HL-60 (cell line): ENCODE data around the gene CCDC51.

ENCODE experiments used
- DNase-seq, 2 experiments: peaks; one replicate each; pipeline ENCODE4 v3.0.0-alpha.2; 2010 to 2020; ENCODE audit warnings: low read depth in 1 of 2, low spot score in 1 of 2
- H3K27ac ChIP-seq: fragments of 250-450 bp; sonication (Bioruptor Pico); replicated peaks from 2 replicates; pipeline ENCODE4 v1.5.1; 2020; ENCODE audit warnings: mild to moderate bottlenecking, moderate library complexity
- H3K27me3 ChIP-seq: fragments of 250-450 bp; sonication (Bioruptor Pico); 2 replicates; pipeline ENCODE4 v1.5.1; 2021; ENCODE audit warnings: mild to moderate bottlenecking, moderate library complexity; ENCODE audit not compliant: insufficient read depth, poor library complexity, severe bottlenecking
- H3K4me3 ChIP-seq: replicated peaks from 2 replicates; pipeline ENCODE4 v1.5.1; 2011; ENCODE audit warnings: mild to moderate bottlenecking, control low read depth, low read length; ENCODE audit not compliant: insufficient read depth
- CTCF ChIP-seq: IDR thresholded peaks from one replicate; pipeline ENCODE4 v1.5.1; 2011; ENCODE audit warnings: low read length, control low read depth, inconsistent platforms; ENCODE audit not compliant: insufficient read depth
- GABPA ChIP-seq: IDR thresholded peaks from 2 replicates; pipeline ENCODE4 v1.6.1; 2012; ENCODE audit warnings: low read depth
- POLR2AphosphoS5 ChIP-seq: IDR thresholded peaks from 2 replicates; pipeline ENCODE4 v1.6.1; 2012; ENCODE audit warnings: low read depth
- SPI1 ChIP-seq: IDR thresholded peaks from 2 replicates; pipeline ENCODE4 v1.6.1; 2012; ENCODE audit warnings: low read depth, mild to moderate bottlenecking, borderline replicate concordance
- TF ChIP-seq, protein P1 (sequence below): IDR thresholded peaks from 2 replicates; pipeline ENCODE4 v1.6.1; 2012; ENCODE audit warnings: low read depth; ENCODE audit not compliant: insufficient replicate concordance

Gene CCDC51

GRCh38 chr3:48429960-48430707 is 9.8 kb downstream of the CCDC51 start, which contains the start of gene PLXNB1:
Gene PLXNB1 (minus strand): TSS chr3:48430086. CDS start chr3:48424611, 5,475 bp downstream.
- Histone ChIP-seq H3K27ac (no peak within 1 kb of the TSS), H3K27me3 (peaks cover 2% of the 10 kb centered on the region), H3K4me3 (peak within 1 kb of the TSS; percentile 48)
- TF ChIP-seq SPI1 (no peak), GABPA (no peak), CTCF (no peak), POLR2AphosphoS5 (no peak)
- TF ChIP-seq, protein P1, sequence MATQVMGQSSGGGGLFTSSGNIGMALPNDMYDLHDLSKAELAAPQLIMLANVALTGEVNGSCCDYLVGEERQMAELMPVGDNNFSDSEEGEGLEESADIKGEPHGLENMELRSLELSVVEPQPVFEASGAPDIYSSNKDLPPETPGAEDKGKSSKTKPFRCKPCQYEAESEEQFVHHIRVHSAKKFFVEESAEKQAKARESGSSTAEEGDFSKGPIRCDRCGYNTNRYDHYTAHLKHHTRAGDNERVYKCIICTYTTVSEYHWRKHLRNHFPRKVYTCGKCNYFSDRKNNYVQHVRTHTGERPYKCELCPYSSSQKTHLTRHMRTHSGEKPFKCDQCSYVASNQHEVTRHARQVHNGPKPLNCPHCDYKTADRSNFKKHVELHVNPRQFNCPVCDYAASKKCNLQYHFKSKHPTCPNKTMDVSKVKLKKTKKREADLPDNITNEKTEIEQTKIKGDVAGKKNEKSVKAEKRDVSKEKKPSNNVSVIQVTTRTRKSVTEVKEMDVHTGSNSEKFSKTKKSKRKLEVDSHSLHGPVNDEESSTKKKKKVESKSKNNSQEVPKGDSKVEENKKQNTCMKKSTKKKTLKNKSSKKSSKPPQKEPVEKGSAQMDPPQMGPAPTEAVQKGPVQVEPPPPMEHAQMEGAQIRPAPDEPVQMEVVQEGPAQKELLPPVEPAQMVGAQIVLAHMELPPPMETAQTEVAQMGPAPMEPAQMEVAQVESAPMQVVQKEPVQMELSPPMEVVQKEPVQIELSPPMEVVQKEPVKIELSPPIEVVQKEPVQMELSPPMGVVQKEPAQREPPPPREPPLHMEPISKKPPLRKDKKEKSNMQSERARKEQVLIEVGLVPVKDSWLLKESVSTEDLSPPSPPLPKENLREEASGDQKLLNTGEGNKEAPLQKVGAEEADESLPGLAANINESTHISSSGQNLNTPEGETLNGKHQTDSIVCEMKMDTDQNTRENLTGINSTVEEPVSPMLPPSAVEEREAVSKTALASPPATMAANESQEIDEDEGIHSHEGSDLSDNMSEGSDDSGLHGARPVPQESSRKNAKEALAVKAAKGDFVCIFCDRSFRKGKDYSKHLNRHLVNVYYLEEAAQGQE: no peak
- DNase-seq: no peak

DNA sequence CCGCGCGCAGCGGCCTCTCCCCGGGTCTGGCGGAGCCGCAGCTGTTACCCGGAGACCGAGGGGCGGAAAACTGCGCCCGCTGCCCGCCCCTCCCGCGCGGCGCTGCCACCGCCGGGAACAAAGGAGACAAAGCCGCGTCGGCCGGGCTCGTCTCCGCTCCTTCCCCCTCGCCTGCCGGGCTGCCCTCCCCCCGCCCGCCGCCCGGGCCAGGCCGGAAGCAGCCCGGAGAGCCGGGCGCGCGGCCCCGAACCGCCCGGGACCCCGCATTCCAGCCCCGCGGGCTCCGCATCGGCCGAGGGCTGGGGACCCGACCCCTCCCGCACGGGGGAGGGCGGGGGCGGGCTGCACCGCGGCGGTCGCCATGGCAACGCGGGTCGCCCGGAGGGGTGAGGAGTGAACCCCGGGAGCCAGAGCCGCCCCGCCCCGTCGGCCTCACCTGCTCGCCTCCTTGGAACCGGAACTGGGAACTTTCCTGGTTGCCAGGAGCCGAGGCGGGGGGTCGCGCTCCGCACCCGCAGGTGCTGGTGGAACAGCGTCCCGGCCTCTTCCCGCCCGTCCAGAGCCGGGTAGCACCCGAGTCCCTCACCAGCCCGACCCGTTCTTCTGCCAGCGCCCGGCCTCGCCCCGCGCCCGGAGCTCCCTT is 10.5 kb downstream of the CCDC51 start:
- Histone ChIP-seq H3K27me3 (peaks cover 2% of the 10 kb centered on the region), H3K27ac (no peak overlapping the region), H3K4me3 (peak overlapping the region; percentile 48)
- peak; percentile 16 to 35 for DNase-seq
- TF ChIP-seq, protein P1: no peak
- TF ChIP-seq GABPA (no peak), POLR2AphosphoS5 (no peak), CTCF (no peak), SPI1 (no peak)

DNA sequence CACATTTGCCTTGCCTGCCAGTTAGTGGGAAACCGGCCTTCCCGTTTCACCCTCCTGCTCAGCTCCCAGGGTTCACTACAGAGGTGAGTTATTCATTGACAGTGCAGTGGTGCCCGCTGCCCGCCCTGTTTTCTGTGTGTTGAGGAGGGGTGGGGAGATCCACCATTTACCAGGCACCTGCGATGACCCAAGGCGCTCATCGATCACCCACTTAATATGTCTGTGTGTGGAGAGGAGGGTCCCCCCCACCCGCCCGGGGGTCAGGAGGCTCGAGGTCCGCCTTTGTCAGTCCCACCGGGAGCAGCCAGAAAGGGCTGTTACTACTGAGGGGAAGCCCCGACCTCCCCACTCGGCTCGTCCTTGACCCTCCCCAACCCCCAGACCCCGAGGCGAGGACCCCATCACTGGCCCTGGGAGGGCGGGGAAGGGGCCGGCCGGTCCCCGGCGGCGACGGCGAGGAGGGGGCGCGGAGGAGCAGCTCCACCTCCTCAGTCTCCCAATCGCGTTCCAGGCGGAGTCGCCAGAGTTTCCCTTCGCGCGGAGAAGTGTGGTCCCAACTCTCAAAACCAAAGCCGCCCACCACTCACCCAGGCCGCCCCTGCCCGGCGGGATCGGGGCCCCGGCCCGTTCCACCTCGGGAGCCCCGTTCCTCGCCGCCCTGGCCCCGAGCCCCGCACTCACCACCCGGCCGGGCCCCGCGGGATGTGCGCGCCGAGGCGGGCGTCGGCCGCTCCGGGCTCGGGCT is 11.2 kb downstream of the CCDC51 start:
- no peak overlapping the region for H3K27ac ChIP-seq
- H3K4me3 ChIP-seq: peak overlapping the region; percentile 48
- DNase-seq: no peak
- H3K27me3 ChIP-seq: peaks cover 2% of the 10 kb centered on the region
- TF ChIP-seq CTCF (no peak), GABPA (no peak), POLR2AphosphoS5 (no peak), SPI1 (no peak)
- TF ChIP-seq, protein P1: no peak
